Adrenal gland (tissue), 12 donors: Measurements from ENCODE around the gene UBXN6. TPM values are rescaled to one million over a fixed set of nuclear protein-coding genes. Genes with fewer than 3 reads are reported as not detected.

Source experiments
- DNase-seq, 7 donors: peaks; one replicate each; pipeline ENCODE4 v3.0.0-alpha.2; 2019 to 2020
- H3K27ac ChIP-seq, 5 donors: fragments of 200-600 bp; sonication (generic) in 4 of 5; 1 replicate in 3 of 5; 2 replicates in 2 of 5; pipeline versions ENCODE4 v1.5.1 to v1.8.0; 2016 to 2020; ENCODE audit warnings: mild to moderate bottlenecking in 1 of 5
- H3K27me3 ChIP-seq: fragments of 200-600 bp; 2 replicates; pipeline ENCODE4 v1.8.0; 2021
- H3K36me3 ChIP-seq, 2 donors: fragments of 200-600 bp; replicated peaks in 1 of 2; 1 replicate in 1 of 2; 2 replicates in 1 of 2; pipeline versions ENCODE4 v1.5.1 to v1.8.0; 2018 to 2022
- H3K4me1 ChIP-seq, 2 donors: fragments of 200-600 bp; replicated peaks in 1 of 2; 1 replicate in 1 of 2; 2 replicates in 1 of 2; pipeline versions ENCODE4 v1.5.1 to v1.8.0; 2018 to 2021
- H3K4me3 ChIP-seq, 4 donors: fragments of 200-600 bp; sonication (generic) in 3 of 4; one replicate each; pipeline ENCODE4 v1.5.1; 2016 to 2018
- H3K9me3 ChIP-seq, 3 donors: fragments of 200-600 bp; sonication (generic) in 1 of 3; replicated peaks in 1 of 3; 1 replicate in 2 of 3; 2 replicates in 1 of 3; pipeline versions ENCODE4 v1.5.1 to v1.8.0; 2016 to 2021
- CTCF ChIP-seq, 6 experiments: fragments of 450-650 bp in 4 of 6; fragments of 200-600 bp in 2 of 6; sonication (generic) in 1 of 6; IDR thresholded peaks; 1 replicate in 5 of 6; 2 replicates in 1 of 6; pipeline versions ENCODE4 v1.5.1 to v1.8.0; 2016 to 2021; ENCODE audit warnings: antibody characterized with exemption in 6 of 6, mild to moderate bottlenecking in 2 of 6, moderate library complexity in 1 of 6
- POLR2A ChIP-seq, 2 donors: fragments of 450-650 bp; IDR thresholded peaks; one replicate each; pipeline ENCODE4 v1.6.1; 2017; ENCODE audit warnings: antibody characterized with exemption in 2 of 2, mild to moderate bottlenecking in 2 of 2, moderate library complexity in 1 of 2
- WGBS, 4 donors: extraction: QIAGEN DNeasy Blood & Tissue Kit in 2 of 4; methylation state at CpG; one replicate each; pipeline versions ENCODE4 v1.1.5 to v1.1.7; 2013 to 2017; 5-methylcytosine and 5-hydroxymethylcytosine counted together
- intact Hi-C, 2 donors: fragments of 100-400 bp; cut with DNase I; formaldehyde crosslinking; loops; one replicate each; pipeline versions ENCODE4 v1.14.1 to v1.15.0; 2022 to 2023
- polyA plus RNA-seq, 3 donors: library from polyadenylated mRNA; stranded (reverse); fragments of 200-250 nt in 2 of 3; fragments of 350-450 nt in 1 of 3; fragmentation: Illumina TruSeq in 1 of 3; extraction: RNeasy Lipid Tissue Mini Kit (QIAGEN cat#74804) in 1 of 3; gene quantifications; one replicate each; pipeline ENCODE4 v1.2.3, GENCODE V29; 2013 to 2014
- total RNA-seq, 9 donors: library from RNA; depleted of rRNA in 4 of 9; stranded (reverse); fragments of >200 nt in 4 of 9; fragments of 120-200 nt in 1 of 9; fragmentation: NEBNext Ultra II Directional in 1 of 9; extraction: Animal tissue kit (Norgen Biotek cat#: 25700) in 1 of 9; gene quantifications; one replicate each; pipeline versions ENCODE4 v1.1.0 to v1.2.4, GENCODE V29; 2013 to 2023
- donor health status: healthy with polysubstance abuse.
- donor health status: Bipolar disorder and iron deficiency.
- donor health status: DM: yes; HTN: yes; CAD: no.
- donor health status: DM: no; HTN: no; CAD: no.
- donor health status: DM: no; HTN: no; CAD: no.
- donor health status: DM: yes; HTN: yes; CAD: no.

The UBXN6 gene
- total and polyA plus RNA-seq, 12 donors = 53.9 to 317 (median 254) TPM

DNA sequence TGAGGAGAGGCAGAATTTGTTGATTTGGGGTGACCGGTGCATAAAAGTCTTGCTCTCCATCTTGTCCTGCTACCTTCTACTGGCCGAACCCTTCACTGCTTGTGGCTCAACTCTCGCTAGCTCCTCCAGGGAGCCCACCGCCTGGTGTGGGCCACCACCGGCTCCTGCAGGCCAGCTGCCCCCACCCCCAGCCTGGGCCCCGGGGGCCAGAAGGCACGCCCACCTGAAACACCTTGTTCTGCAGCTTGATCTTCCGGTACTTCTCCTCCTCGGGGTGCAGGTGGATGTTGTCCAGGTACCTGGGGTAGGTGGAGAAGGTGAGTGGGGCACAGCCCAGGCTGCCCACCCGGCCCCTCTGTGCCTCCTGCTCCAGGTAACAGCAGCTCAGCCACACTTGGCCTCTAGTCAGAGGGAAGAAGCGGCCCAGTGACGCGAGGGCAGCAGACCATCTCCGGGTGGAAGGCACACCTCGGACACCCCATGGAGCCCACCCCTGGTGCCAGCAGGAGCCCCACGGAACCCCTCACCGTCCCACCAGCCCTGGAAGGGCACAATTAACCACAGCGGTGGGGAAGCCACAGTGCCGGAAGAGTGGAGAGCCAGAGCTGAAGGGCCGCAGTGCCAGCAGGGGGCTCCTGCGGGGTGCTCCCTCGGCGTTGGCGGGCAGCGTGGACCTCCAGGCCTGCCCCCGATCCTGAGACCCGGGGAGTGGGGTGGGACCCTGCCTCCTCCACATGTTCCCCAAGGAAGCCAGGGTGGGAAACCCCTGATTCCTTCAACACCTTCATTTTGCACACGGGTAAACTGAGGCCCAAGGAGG, 10.1 kb downstream of the UBXN6 start:
- intact Hi-C loops = no loop called here

GRCh38 chr19:4446704-4447200, 10.8 kb downstream of the UBXN6 start:
- 72 to 80% (median 73%) methylated on average over 9 to 15 of the region's 15 CpGs; no CpG with 5 or more reads in 1 of the 4 donors for WGBS, 4 donors
- H3K36me3 ChIP-seq = peaks cover 0 to 81% of the 10 kb centered on the region in 2 donors
- no peak for DNase-seq
- peaks cover 37 to 49% of the 10 kb centered on the region in 2 donors for H3K4me1 ChIP-seq
- H3K4me3 ChIP-seq = no peak overlapping the region
- peak overlapping the region in 4 of 5 donors; percentile 62 to 94 (median 88) for H3K27ac ChIP-seq
- H3K27me3 ChIP-seq = no peaks in the 10 kb centered on the region
- TF ChIP-seq POLR2A (IDR thresholded peaks at IDR 0.05) (no peak), CTCF (IDR thresholded peaks at IDR 0.05) (no peak)
- intact Hi-C loops = no loop called here
- H3K9me3 ChIP-seq = no peaks in the 10 kb centered on the region

More for the DNA sequence above, 10.1 kb downstream of the UBXN6 start:
- Histone ChIP-seq H3K4me3 (no peak overlapping the region), H3K27me3 (no peaks in the 10 kb centered on the region), H3K27ac (peak overlapping the region; percentile 80 to 95 (median 92)), H3K4me1 (peaks cover 37 to 49% of the 10 kb centered on the region in 2 donors), H3K9me3 (no peaks in the 10 kb centered on the region), H3K36me3 (peaks cover 0 to 88% of the 10 kb centered on the region in 2 donors)
- 80 to 86% (median 82%) methylated on average over 6 to 28 of the region's 28 CpGs for WGBS, 4 donors
- DNase-seq = no peak
- TF ChIP-seq CTCF (IDR thresholded peaks at IDR 0.05) (no peak), POLR2A (IDR thresholded peaks at IDR 0.05) (no peak)

GRCh38 chr19:4445963-4446703, 11.5 kb downstream of the UBXN6 start:
- DNase-seq = peak; percentile 68 to 86 (median 80)
- Histone ChIP-seq H3K27me3 (no peaks in the 10 kb centered on the region), H3K4me3 (no peak overlapping the region), H3K9me3 (no peaks in the 10 kb centered on the region), H3K4me1 (peaks cover 37 to 49% of the 10 kb centered on the region in 2 donors), H3K27ac (peak overlapping the region; percentile 60 to 94 (median 84)), H3K36me3 (peaks cover 0 to 74% of the 10 kb centered on the region in 2 donors)
- intact Hi-C loops = no loop called here
- WGBS, 4 donors = 51 to 81% (median 68%) methylated on average over 17 to 58 of the region's 58 CpGs
- peak in 2 of 6 experiments; percentile 7 to 31 for TF ChIP-seq CTCF (IDR thresholded peaks at IDR 0.05)
- peak in 1 of 2 donors; percentile 62 for TF ChIP-seq POLR2A (IDR thresholded peaks at IDR 0.05)
